ENCODE data around the gene ABCC2.

- no peak for TF ChIP-seq CTCF (IDR thresholded peaks at IDR 0.05; ENCODE audit: low read depth, low read length)
- no peak for TF ChIP-seq EZH2phosphoT487 (IDR thresholded peaks at IDR 0.05; ENCODE audit: low read depth)
Measured at GRCh38 chr10:99844433-99844955, 62.1 kb downstream of the ABCC2 start.

Data from OCI-LY3 (cell line).